Measurements from ENCODE around the gene TMEM132E. TPM values are rescaled to one million over a fixed set of nuclear protein-coding genes. Genes with fewer than 3 reads are reported as not detected.

TMEM132E gene
- total RNA-seq, 1 experiment from 2014 or later, result 0.04 TPM

DNA sequence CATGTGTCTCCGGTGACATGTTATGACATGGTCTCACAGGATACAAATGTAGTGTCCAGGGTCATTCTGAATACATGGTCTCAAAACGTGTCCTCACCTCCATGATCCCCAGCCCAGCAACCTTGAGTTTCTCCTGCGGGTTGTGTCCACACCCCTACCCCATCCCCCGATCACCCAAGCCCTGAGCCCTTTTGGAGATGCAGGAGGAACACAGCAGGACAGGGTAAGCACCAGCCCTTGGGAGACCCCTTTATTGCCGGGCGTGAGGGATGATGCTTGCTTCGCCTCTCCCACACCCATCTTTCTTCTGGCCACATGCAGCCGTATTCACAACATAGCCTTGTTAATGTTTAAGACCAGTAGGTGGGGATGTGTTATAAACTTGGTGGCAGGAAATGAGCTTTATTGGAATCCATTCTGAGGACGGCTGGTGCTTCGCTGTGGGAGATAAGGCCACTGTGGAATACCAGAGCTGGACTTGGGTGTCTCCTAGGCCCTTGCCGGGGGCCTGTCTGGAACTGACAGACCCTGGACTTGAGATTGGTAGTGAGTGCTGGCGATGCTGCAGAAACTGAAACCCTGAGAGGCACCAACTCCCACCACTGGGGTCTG, 5.5 kb downstream of the TMEM132E start:
- no peaks in the 10 kb centered on the region for H3K9me3 ChIP-seq (ENCODE audit: low read depth, low read length, poor library complexity, severe bottlenecking)
- no peak overlapping the region for H3K4me3 ChIP-seq (ENCODE audit: low read depth, low read length, poor library complexity, severe bottlenecking)
- ChIA-PET POLR2A (ENCODE audit: low non-redundant PET) (no interaction called here), CTCF (interaction anchor here (0.6 to 1.1 kb wide), 3 partner anchors 52 to 306 kb away, joined by 3 to 6 read pairs (median 3); no protein-coding TSS in a partner anchor)
- no peak overlapping the region for H3K27ac ChIP-seq (ENCODE audit: low read depth, low read length, poor library complexity, severe bottlenecking)
- no TSS peak for BruUV-seq (replicated peaks)
- intact Hi-C loops (cut with micrococcal nuclease; ENCODE audit: unreplicated experiment), result loop anchor here (2.0 to 5.0 kb wide), 2 partner anchors 54 to 307 kb away; no protein-coding TSS in a partner anchor
- H3K27me3 ChIP-seq (replicated peaks; ENCODE audit: insufficient read depth, low read depth, low read length, poor library complexity), result peaks cover 47% of the 10 kb centered on the region
- peak; percentile 29 for DNase-seq (ENCODE audit: low spot score)
- H3K36me3 ChIP-seq (ENCODE audit: insufficient read depth, low read length, poor library complexity, severe bottlenecking), result no peaks in the 10 kb centered on the region
- no peak for TF ChIP-seq EZH2 (IDR thresholded peaks at IDR 0.05; ENCODE audit: borderline replicate concordance, low read depth, low read length, poor library complexity, severe bottlenecking)
- TF ChIP-seq, protein P1, sequence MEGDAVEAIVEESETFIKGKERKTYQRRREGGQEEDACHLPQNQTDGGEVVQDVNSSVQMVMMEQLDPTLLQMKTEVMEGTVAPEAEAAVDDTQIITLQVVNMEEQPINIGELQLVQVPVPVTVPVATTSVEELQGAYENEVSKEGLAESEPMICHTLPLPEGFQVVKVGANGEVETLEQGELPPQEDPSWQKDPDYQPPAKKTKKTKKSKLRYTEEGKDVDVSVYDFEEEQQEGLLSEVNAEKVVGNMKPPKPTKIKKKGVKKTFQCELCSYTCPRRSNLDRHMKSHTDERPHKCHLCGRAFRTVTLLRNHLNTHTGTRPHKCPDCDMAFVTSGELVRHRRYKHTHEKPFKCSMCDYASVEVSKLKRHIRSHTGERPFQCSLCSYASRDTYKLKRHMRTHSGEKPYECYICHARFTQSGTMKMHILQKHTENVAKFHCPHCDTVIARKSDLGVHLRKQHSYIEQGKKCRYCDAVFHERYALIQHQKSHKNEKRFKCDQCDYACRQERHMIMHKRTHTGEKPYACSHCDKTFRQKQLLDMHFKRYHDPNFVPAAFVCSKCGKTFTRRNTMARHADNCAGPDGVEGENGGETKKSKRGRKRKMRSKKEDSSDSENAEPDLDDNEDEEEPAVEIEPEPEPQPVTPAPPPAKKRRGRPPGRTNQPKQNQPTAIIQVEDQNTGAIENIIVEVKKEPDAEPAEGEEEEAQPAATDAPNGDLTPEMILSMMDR (conservative IDR thresholded peaks at IDR 0.05; ENCODE audit: low read depth, low read length), result peak; percentile 28; the same call in 1 of the 2 replicates
- H3K4me1 ChIP-seq (ENCODE audit: insufficient read depth, low read length, poor library complexity, severe bottlenecking), result peaks cover under 1% of the 10 kb centered on the region

DNA sequence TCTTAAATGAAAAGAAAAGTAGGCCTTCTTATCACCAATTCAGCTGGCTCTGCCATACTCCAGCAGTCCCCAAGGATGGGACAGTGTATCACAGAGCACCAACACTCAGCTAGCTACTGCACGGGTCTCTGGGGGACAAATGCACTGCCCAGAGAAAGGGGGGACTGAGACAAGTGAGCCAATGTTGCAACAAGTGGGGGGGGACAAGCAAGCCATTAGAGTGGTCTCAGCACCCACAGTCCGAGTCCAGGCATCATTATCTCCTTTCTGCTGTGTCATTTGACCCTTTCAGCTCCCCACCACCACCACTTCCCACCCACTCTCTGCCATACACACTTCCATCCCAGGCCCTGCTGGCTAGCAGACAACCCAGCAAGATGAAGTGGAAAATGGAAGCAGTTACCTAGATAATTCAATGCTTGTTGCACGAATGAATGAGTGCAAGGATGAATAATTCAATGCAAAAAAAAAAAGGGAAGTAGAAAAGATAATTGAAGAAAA, 7.0 kb downstream of the TMEM132E start:
- no peak for DNase-seq (ENCODE audit: low spot score)
- TF ChIP-seq, protein P1 (conservative IDR thresholded peaks at IDR 0.05; ENCODE audit: low read depth, low read length), result no peak
- no peak for TF ChIP-seq EZH2 (IDR thresholded peaks at IDR 0.05; ENCODE audit: borderline replicate concordance, low read depth, low read length, poor library complexity, severe bottlenecking)
- POLR2A ChIA-PET (ENCODE audit: low non-redundant PET), result no interaction called here
- Histone ChIP-seq H3K27ac (ENCODE audit: low read depth, low read length, poor library complexity, severe bottlenecking) (no peak overlapping the region), H3K9me3 (ENCODE audit: low read depth, low read length, poor library complexity, severe bottlenecking) (no peaks in the 10 kb centered on the region), H3K4me3 (ENCODE audit: low read depth, low read length, poor library complexity, severe bottlenecking) (no peak overlapping the region), H3K4me1 (ENCODE audit: insufficient read depth, low read length, poor library complexity, severe bottlenecking) (no peaks in the 10 kb centered on the region), H3K36me3 (ENCODE audit: insufficient read depth, low read length, poor library complexity, severe bottlenecking) (no peaks in the 10 kb centered on the region), H3K27me3 (replicated peaks; ENCODE audit: insufficient read depth, low read depth, low read length, poor library complexity) (peaks cover 32% of the 10 kb centered on the region)
- BruUV-seq (replicated peaks), result no TSS peak
- CTCF ChIA-PET, result no interaction called here
- intact Hi-C loops (cut with micrococcal nuclease; ENCODE audit: unreplicated experiment), result loop anchor here (5.0 kb wide), 1 partner anchor 306 kb away; no protein-coding TSS in a partner anchor

DNA sequence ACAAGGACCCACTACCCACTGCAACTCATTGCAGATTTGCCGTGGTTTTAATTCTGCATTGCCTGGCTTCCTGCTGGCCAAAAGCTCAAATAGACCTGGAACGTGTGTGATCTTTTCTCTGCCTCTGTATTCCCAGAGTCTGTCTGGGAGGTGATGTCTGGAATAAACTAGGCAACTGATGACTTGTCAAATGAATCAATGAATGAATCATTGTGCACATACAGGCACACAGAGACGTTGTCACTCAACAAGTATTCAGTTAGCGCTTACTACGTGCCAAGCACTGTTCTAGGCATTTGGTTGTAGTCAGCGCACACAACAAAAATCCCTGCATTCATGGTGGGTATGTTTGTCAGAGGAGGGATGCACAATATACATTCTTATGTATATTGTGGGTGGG, 8.9 kb downstream of the TMEM132E start:
- ChIA-PET CTCF (no interaction called here), POLR2A (ENCODE audit: low non-redundant PET) (no interaction called here)
- no peak for DNase-seq (ENCODE audit: low spot score)
- Histone ChIP-seq H3K27me3 (replicated peaks; ENCODE audit: insufficient read depth, low read depth, low read length, poor library complexity) (peaks cover 15% of the 10 kb centered on the region), H3K36me3 (ENCODE audit: insufficient read depth, low read length, poor library complexity, severe bottlenecking) (no peaks in the 10 kb centered on the region), H3K4me3 (ENCODE audit: low read depth, low read length, poor library complexity, severe bottlenecking) (no peak overlapping the region), H3K9me3 (ENCODE audit: low read depth, low read length, poor library complexity, severe bottlenecking) (no peaks in the 10 kb centered on the region), H3K4me1 (ENCODE audit: insufficient read depth, low read length, poor library complexity, severe bottlenecking) (no peaks in the 10 kb centered on the region), H3K27ac (ENCODE audit: low read depth, low read length, poor library complexity, severe bottlenecking) (no peak overlapping the region)
- TF ChIP-seq, protein P1 (conservative IDR thresholded peaks at IDR 0.05; ENCODE audit: low read depth, low read length), result no peak
- no peak for TF ChIP-seq EZH2 (IDR thresholded peaks at IDR 0.05; ENCODE audit: borderline replicate concordance, low read depth, low read length, poor library complexity, severe bottlenecking)
- BruUV-seq (replicated peaks), result no TSS peak
- intact Hi-C loops (cut with micrococcal nuclease; ENCODE audit: unreplicated experiment), result loop anchor here (5.0 kb wide), 1 partner anchor 304 kb away; no protein-coding TSS in a partner anchor
